ENCODE results near the gene SLC12A4.

Gene SLC12A4

DNA sequence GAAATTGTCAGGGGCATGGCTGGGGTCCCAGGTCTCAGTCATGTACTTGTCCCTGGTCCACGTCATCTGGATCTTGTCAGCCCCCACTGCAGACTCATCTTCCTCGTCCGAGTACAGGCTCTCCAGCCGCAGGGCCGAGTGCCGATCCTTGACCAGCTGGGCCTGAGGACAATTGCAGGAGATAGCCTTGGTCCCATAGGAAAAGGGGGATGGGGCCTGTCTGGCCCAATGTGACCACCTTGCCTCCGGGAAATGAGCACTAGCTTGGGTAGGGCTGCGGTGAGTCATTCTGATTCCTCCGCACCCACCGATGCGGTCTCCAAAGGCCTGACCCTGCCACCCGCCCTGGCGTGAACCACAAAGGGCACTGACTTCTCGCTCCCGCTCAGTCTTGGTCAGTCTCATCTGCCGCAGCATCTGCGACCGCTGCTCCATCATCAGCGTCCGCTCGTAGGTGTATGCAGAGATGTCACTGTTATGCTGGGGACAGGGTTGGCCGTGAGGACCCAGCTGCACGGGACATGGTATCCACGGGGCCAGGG, 23.0 kb downstream of the SLC12A4 start:
- FAIRE-seq (no peak), DNase-seq (ENCODE audit: insufficient read length, low spot score) (no peak)
- no peak for TF ChIP-seq POLR2AphosphoS5 (IDR thresholded peaks at IDR 0.05; ENCODE audit: low read depth, low read length)
- no peak for TF ChIP-seq POU2F2 (IDR thresholded peaks at IDR 0.05; ENCODE audit: low read depth, low read length)
- no peak for TF ChIP-seq PAX5 (IDR thresholded peaks at IDR 0.05; ENCODE audit: insufficient read depth, low read length, severe bottlenecking)
- TF ChIP-seq TAF1 (IDR thresholded peaks at IDR 0.05; ENCODE audit: low read depth, low read length) = no peak
- no peak for TF ChIP-seq SPI1 (IDR thresholded peaks at IDR 0.05; ENCODE audit: low read depth, low read length)
- TF ChIP-seq POLR2A (IDR thresholded peaks at IDR 0.05; ENCODE audit: low read depth, low read length) = no peak

DNA sequence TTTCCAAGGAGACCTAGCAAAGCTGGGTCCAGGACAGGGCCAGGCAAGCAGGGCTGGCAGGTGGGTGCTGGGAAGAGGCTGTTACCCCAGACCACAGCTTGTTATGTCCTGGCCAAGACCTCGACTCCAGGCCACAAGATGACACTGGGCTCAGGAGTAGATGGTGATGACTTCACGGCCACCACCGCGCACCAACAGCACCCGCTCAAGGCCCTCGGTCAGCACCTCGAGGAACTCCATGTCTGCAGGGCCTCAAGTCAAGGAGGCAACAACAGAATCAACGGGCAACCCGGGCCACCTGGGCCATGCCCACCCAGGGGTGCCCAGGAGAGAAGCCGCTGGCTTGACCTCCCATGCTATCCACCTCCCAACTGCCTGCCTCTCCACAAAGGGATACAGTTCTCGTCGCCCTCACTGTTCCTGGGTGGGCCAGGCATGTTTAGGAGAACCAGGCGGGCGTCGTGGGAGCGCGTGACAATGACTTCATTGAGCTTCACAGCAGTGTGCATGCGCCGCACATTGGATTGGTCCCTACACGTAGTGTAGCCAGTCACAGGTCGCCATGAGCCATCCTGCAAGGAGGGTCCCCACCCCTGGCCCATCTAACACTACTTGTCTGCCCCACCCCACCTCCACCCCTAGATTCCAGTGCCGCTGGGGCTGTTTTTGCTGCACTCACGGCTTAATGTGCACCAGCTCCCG, 23.6 kb downstream of the SLC12A4 start:
- no peak for FAIRE-seq
- TF ChIP-seq POLR2A (IDR thresholded peaks at IDR 0.05; ENCODE audit: low read depth, low read length) (no peak), POU2F2 (IDR thresholded peaks at IDR 0.05; ENCODE audit: low read depth, low read length) (no peak), PAX5 (IDR thresholded peaks at IDR 0.05; ENCODE audit: insufficient read depth, low read length, severe bottlenecking) (no peak), TAF1 (IDR thresholded peaks at IDR 0.05; ENCODE audit: low read depth, low read length) (no peak), SPI1 (IDR thresholded peaks at IDR 0.05; ENCODE audit: low read depth, low read length) (no peak), POLR2AphosphoS5 (IDR thresholded peaks at IDR 0.05; ENCODE audit: low read depth, low read length) (no peak)
- no peak for DNase-seq (ENCODE audit: insufficient read length, low spot score)

DNA sequence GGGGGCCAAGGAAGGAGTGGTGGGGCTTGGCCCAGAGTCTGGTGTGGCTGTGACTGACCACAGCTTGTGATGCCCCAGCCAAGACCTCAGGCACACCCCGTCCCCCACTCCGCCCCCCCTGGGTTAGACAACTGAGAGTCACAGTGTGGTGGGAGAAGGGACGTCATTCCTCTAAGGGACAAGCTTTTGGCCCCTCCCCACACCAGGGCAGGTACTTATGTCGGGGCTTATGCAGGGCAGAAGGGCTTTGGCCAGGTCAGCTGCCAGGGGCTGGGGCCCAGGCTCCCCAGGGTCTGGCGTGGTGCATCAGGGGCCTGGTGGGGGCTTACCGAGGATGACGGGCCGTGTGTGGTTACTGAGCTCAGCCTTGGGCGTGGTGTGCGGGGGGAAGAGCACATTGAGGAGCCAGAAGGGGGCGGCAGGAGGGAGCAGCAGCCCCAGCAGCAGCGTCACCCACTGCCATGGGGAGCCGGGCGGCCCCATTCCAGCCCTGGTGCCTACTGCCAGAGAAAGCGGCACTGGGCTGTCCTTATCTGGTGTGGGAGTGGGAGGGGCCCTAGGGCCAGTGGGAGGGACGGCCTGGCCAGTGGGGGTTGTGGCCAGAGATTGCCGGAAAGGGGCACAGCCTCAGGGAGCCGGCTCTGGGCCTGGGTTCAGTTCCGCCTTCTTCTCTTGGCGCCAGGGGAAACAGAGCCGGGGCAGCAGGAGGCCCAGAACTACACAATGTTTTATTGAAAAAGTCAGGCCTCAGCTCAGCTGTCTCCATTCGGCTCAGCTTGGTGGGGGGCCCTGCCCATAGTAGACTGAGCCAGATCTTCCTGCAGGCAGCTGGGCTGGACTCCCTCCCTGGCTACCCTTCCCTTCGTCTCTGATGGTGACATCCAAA, 24.6 kb downstream of the SLC12A4 start, which contains the start of gene LCAT:
LCAT (minus strand) TSS at position 502 of the 886 bp plus-strand sequence; CDS start at position 483, 19 bp downstream.
- TF ChIP-seq SPI1 (IDR thresholded peaks at IDR 0.05; ENCODE audit: low read depth, low read length) = no peak
- DNase-seq (ENCODE audit: insufficient read length, low spot score) (no peak), FAIRE-seq (no peak)

DNA sequence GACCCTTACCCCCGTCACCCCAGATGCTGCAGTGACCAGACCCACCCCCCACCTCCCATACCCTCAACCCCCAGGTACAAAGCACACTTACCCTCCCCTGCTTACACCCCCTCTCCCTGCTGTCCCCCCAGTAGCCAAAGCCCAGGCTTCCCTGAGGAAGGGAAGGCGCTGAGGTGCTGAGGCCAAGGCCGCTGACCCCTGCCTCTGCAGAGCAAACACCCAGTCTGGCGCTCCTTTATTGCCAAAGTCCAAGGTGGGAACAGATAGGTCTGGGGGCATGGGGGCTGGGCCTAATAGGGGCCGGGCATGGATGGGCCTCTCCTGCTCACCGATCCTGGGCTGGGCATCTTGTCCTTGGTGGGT, 25.2 kb downstream of the SLC12A4 start:
- TF ChIP-seq POU2F2 (IDR thresholded peaks at IDR 0.05; ENCODE audit: low read depth, low read length) (no peak), POLR2A (IDR thresholded peaks at IDR 0.05; ENCODE audit: low read depth, low read length) (no peak), POLR2AphosphoS5 (IDR thresholded peaks at IDR 0.05; ENCODE audit: low read depth, low read length) (no peak), TAF1 (IDR thresholded peaks at IDR 0.05; ENCODE audit: low read depth, low read length) (no peak), PAX5 (IDR thresholded peaks at IDR 0.05; ENCODE audit: insufficient read depth, low read length, severe bottlenecking) (no peak), SPI1 (IDR thresholded peaks at IDR 0.05; ENCODE audit: low read depth, low read length) (no peak)
- no peak for DNase-seq (ENCODE audit: insufficient read length, low spot score)
- FAIRE-seq = no peak

DNA sequence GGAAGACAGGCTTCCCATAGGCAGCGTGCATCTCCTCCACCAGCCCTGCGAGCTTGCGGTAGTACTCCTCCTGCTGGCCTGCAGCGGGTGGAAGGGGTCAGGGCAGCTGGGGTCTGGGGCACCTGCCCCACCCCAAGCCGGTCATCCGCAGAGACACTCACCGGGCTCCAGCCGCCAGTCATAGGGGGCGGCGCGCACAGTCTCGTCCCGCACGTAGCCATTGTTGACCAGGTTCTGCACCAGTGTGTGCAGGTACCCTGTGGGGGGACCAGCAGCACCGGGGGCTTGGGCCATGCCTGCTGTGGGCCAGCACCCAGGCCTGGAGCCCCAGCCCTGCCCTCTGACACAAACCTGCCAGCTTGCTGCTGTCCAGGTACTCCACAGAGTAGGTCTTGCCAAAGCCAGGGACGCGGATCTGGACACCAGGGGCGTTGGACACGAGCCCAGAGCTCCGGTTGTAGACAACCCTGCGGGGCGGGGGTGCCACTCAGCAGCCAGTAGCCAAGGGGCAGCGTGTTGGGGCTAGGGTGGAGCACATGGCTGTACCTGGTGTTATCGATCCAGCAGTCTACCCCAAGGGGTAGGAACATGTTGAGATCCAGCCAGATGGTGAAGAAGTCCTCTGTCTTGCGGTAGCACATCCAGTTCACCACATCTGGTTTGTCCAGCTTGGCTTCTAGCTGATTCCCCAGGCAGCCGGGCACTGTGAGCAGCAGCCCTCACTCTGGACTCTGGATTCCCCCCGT, 25.8 kb downstream of the SLC12A4 start:
- no peak for TF ChIP-seq PAX5 (IDR thresholded peaks at IDR 0.05; ENCODE audit: insufficient read depth, low read length, severe bottlenecking)
- TF ChIP-seq POLR2A (IDR thresholded peaks at IDR 0.05; ENCODE audit: low read depth, low read length) = no peak
- TF ChIP-seq POU2F2 (IDR thresholded peaks at IDR 0.05; ENCODE audit: low read depth, low read length) = no peak
- TF ChIP-seq SPI1 (IDR thresholded peaks at IDR 0.05; ENCODE audit: low read depth, low read length) = no peak
- no peak for TF ChIP-seq POLR2AphosphoS5 (IDR thresholded peaks at IDR 0.05; ENCODE audit: low read depth, low read length)
- TF ChIP-seq TAF1 (IDR thresholded peaks at IDR 0.05; ENCODE audit: low read depth, low read length) = no peak
- no peak for FAIRE-seq
- no peak for DNase-seq (ENCODE audit: insufficient read length, low spot score)

DNA sequence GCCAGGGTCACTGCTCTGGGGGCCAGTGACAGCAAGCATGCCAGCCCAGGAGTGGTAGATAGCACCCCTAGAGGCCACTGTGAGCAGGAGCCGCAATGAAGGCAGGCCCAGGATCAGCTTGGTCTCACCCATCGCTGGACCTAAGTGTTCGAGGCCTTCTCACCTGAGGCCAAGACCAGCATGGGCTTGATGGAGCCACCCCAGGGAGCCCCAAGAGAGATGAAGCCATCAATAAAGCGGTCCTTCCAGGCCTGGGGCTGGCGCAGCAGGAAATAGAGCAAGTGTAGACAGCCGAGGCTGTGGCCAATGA, 26.3 kb downstream of the SLC12A4 start:
- TF ChIP-seq SPI1 (IDR thresholded peaks at IDR 0.05; ENCODE audit: low read depth, low read length) (no peak), TAF1 (IDR thresholded peaks at IDR 0.05; ENCODE audit: low read depth, low read length) (no peak)
- DNase-seq (ENCODE audit: insufficient read length, low spot score) (peak; percentile 74), FAIRE-seq (peak; percentile 81)

DNA sequence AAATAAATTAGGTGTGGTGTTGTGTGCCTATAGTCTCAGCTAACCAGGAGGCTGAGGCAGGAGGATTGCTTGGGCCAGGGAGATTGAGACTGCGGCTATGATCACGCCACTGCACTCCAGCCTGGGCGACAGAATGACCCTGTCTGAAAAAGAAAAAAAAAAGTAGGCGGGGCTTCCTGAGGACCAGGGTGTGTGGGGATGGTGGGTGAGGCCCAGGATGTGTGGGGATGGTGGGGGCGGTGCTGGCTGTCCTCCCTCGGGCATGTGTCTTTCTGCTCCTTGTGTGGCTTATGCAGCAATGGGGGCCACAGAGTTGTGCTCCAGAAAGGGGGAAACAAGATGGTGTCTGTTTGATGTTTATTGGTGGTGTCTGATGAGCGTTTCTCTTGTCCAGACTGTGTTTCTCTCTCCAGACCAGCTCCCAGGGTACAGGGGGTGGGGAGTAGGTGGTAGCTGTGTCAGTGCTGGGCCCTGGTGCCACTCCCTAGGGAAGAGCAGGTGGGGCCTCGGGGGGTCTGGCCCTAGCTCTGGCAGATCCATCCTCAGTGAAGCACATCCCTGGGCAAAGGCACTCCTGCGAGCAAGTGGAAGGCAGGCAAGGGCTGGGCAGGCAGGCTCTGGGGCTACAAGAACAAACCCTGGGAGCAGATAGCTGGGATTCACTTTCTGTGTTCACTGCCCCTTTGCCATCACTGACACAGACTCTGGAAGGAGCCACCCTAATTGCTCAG, 26.8 kb downstream of the SLC12A4 start:
- DNase-seq (ENCODE audit: insufficient read length, low spot score) (no peak), FAIRE-seq (no peak)
- TF ChIP-seq SPI1 (IDR thresholded peaks at IDR 0.05; ENCODE audit: low read depth, low read length) = no peak
- no peak for TF ChIP-seq POLR2AphosphoS5 (IDR thresholded peaks at IDR 0.05; ENCODE audit: low read depth, low read length)
- TF ChIP-seq TAF1 (IDR thresholded peaks at IDR 0.05; ENCODE audit: low read depth, low read length) = no peak
- TF ChIP-seq POLR2A (IDR thresholded peaks at IDR 0.05; ENCODE audit: low read depth, low read length) = no peak
- TF ChIP-seq POU2F2 (IDR thresholded peaks at IDR 0.05; ENCODE audit: low read depth, low read length) = no peak
- TF ChIP-seq PAX5 (IDR thresholded peaks at IDR 0.05; ENCODE audit: insufficient read depth, low read length, severe bottlenecking) = no peak

DNA sequence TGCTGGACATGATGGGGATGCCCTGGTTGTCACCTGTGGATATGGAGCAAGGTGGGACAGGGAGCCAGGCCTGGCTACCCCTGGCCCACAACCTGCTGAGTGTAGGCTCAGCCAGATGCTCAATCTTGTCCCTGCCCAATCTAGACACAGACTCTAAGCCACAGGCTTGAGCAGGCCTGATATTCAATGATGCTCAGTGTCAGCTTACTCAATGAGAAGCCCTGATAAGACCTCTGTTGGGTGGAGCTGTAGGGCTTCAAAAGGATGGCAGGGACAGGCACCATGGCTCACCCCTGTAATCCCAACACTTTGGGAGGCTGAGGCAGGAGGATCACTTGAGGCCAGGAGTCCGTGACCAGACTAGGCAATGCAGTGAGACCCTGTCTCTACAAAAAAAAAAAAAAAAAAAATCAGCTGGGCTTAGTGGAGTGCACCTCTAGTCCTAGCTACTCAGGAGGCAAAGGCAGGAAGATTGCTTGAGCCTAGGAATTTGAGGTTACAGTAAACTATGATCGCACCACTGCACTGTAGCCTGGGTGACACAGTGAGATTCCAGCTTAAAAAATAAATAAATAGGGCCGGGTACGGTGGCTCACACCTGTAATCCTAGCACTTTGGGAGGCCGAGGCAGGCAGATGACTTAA, 27.9 kb downstream of the SLC12A4 start:
- peak; percentile 52 for FAIRE-seq
- DNase-seq (ENCODE audit: insufficient read length, low spot score) = no peak
- TF ChIP-seq POU2F2 (IDR thresholded peaks at IDR 0.05; ENCODE audit: low read depth, low read length) = no peak
- no peak for TF ChIP-seq TAF1 (IDR thresholded peaks at IDR 0.05; ENCODE audit: low read depth, low read length)
- TF ChIP-seq SPI1 (IDR thresholded peaks at IDR 0.05; ENCODE audit: low read depth, low read length) = no peak
- TF ChIP-seq PAX5 (IDR thresholded peaks at IDR 0.05; ENCODE audit: insufficient read depth, low read length, severe bottlenecking) = no peak
- TF ChIP-seq POLR2AphosphoS5 (IDR thresholded peaks at IDR 0.05; ENCODE audit: low read depth, low read length) = no peak
- no peak for TF ChIP-seq POLR2A (IDR thresholded peaks at IDR 0.05; ENCODE audit: low read depth, low read length)
